Peyer's patch (tissue), 4 donors: Measurements from ENCODE around the gene ZNF783. TPM values are rescaled to one million over a fixed set of nuclear protein-coding genes. Genes with fewer than 3 reads are reported as not detected.

Experiments
- DNase-seq, 3 donors: peaks; one replicate each; pipeline ENCODE4 v3.0.0-alpha.2; 2017 to 2019
- H3K27ac ChIP-seq, 4 donors: fragments of 200-600 bp; sonication (generic); one replicate each; pipeline ENCODE4 v1.5.1; 2016 to 2019
- H3K27me3 ChIP-seq, 2 donors: fragments of 200-600 bp; sonication (generic); one replicate each; pipeline ENCODE4 v1.5.1; 2019
- H3K36me3 ChIP-seq, 3 donors: fragments of 200-600 bp; sonication (generic); one replicate each; pipeline ENCODE4 v1.5.1; 2016 to 2019
- H3K4me1 ChIP-seq, 4 donors: fragments of 200-600 bp; sonication (generic); one replicate each; pipeline ENCODE4 v1.5.1; 2016 to 2019
- H3K4me3 ChIP-seq, 4 donors: fragments of 200-600 bp; sonication (generic); 1 replicate in 3 of 4; 2 replicates in 1 of 4; pipeline ENCODE4 v1.5.1; 2016 to 2019; ENCODE audit warnings: mild to moderate bottlenecking in 1 of 4
- H3K9me3 ChIP-seq, 4 donors: fragments of 200-600 bp; sonication (generic); one replicate each; pipeline ENCODE4 v1.5.1; 2016 to 2019; ENCODE audit warnings: mild to moderate bottlenecking in 1 of 4
- CTCF ChIP-seq, 6 experiments: fragments of 450-650 bp in 4 of 6; fragments of 200-600 bp in 2 of 6; sonication (generic) in 1 of 6; IDR thresholded peaks; one replicate each; pipeline ENCODE4 v1.5.1; 2017 to 2019; ENCODE audit warnings: antibody characterized with exemption in 6 of 6, mild to moderate bottlenecking in 3 of 6, moderate library complexity in 1 of 6
- POLR2A ChIP-seq, 2 donors: fragments of 450-650 bp; IDR thresholded peaks; one replicate each; pipeline ENCODE4 v1.5.1; 2017; ENCODE audit warnings: antibody characterized with exemption in 2 of 2, mild to moderate bottlenecking in 2 of 2, moderate library complexity in 2 of 2
- total RNA-seq, 4 donors: library from RNA; depleted of rRNA; stranded (reverse); fragments of >200 nt; gene quantifications; one replicate each; pipeline ENCODE4 v1.1.0, GENCODE V29; 2016

The ZNF783 gene
- total RNA-seq, 4 donors from 2014 or later = 10.7 to 86.6 (median 24.9) TPM

- TF ChIP-seq POLR2A (IDR thresholded peaks at IDR 0.05) (no peak), CTCF (IDR thresholded peaks at IDR 0.05) (no peak)
- DNase-seq = peak in 1 of 3 donors; percentile 21
- H3K36me3 ChIP-seq = no peaks in the 10 kb centered on the region
- H3K4me1 ChIP-seq = no peaks in the 10 kb centered on the region
- no peak overlapping the region for H3K27ac ChIP-seq
- no peaks in the 10 kb centered on the region for H3K27me3 ChIP-seq
- no peak overlapping the region for H3K4me3 ChIP-seq
- no peaks in the 10 kb centered on the region for H3K9me3 ChIP-seq
Observed at GRCh38 chr7:149307775-149308501, 45.9 kb downstream of the ZNF783 start.

GRCh38 chr7:149310113-149310836 is 48.3 kb downstream of the ZNF783 start:
- peak in 1 of 3 donors; percentile 11 for DNase-seq

GRCh38 chr7:149310990-149311573 is 49.1 kb downstream of the ZNF783 start:
- Histone ChIP-seq H3K4me3 (no peak overlapping the region), H3K27me3 (no peaks in the 10 kb centered on the region), H3K36me3 (no peaks in the 10 kb centered on the region), H3K27ac (no peak overlapping the region), H3K4me1 (no peaks in the 10 kb centered on the region), H3K9me3 (no peaks in the 10 kb centered on the region)
- DNase-seq = no peak
- TF ChIP-seq POLR2A (IDR thresholded peaks at IDR 0.05) (no peak), CTCF (IDR thresholded peaks at IDR 0.05) (no peak)

More at GRCh38 chr7:149310113-149310836, 48.3 kb downstream of the ZNF783 start:
- H3K36me3 ChIP-seq = no peaks in the 10 kb centered on the region
- H3K27me3 ChIP-seq = no peaks in the 10 kb centered on the region
- no peak overlapping the region for H3K4me3 ChIP-seq
- H3K27ac ChIP-seq = no peak overlapping the region
- H3K4me1 ChIP-seq = no peaks in the 10 kb centered on the region
- TF ChIP-seq POLR2A (IDR thresholded peaks at IDR 0.05) (no peak), CTCF (IDR thresholded peaks at IDR 0.05) (peak in 5 of 6 experiments; percentile 38 to 59 (median 50))
- H3K9me3 ChIP-seq = no peaks in the 10 kb centered on the region

- Histone ChIP-seq H3K9me3 (no peaks in the 10 kb centered on the region), H3K27me3 (no peaks in the 10 kb centered on the region), H3K4me3 (no peak overlapping the region), H3K36me3 (no peaks in the 10 kb centered on the region), H3K27ac (no peak overlapping the region), H3K4me1 (no peaks in the 10 kb centered on the region)
- no peak for DNase-seq
- TF ChIP-seq CTCF (IDR thresholded peaks at IDR 0.05) = no peak
Observed at GRCh38 chr7:149313981-149314380, 52.0 kb downstream of the ZNF783 start.

- Histone ChIP-seq H3K27ac (no peak overlapping the region), H3K4me1 (no peaks in the 10 kb centered on the region), H3K4me3 (no peak overlapping the region), H3K9me3 (no peaks in the 10 kb centered on the region), H3K27me3 (no peaks in the 10 kb centered on the region), H3K36me3 (no peaks in the 10 kb centered on the region)
- no peak for TF ChIP-seq CTCF (IDR thresholded peaks at IDR 0.05)
- TF ChIP-seq POLR2A (IDR thresholded peaks at IDR 0.05) = no peak
- DNase-seq = no peak
Observed at GRCh38 chr7:149316606-149317005, 54.6 kb downstream of the ZNF783 start.
